ENCODE results near the gene PARD3B. TPM values are rescaled to one million over a fixed set of nuclear protein-coding genes. Genes with fewer than 3 reads are reported as not detected.

Gene PARD3B
- total and polyA plus RNA-seq, 2 of the 4 experiments (the other 2 are of a cell fraction): 3.3 to 15.6 TPM

DNA sequence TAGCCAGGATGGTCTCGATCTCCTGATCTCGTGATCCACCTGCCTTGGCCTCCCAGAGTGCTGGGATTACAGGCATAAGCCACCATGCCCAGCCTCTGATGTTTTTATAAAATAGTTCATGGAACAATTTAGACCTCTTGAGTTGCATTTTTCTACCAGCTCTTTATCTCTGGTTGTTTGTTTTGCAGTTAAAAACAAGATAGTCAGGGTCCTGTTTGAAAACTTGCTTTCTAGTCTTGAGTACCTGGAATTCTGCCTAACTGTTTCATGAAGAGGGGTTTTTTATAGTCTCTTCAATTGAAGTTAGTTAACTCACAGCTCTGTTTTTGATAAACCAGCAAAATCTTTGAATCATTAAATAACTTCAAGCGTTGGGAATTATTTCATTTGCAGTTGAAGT lies 244.8 kb downstream of the PARD3B start:
- TF ChIP-seq MAZ (IDR thresholded peaks at IDR 0.05; ENCODE audit: borderline replicate concordance, low read depth, low read length): no peak
- TF ChIP-seq POLR2A (IDR thresholded peaks at IDR 0.05; ENCODE audit: low read depth, low read length): no peak
- no peak for TF ChIP-seq MAFK (IDR thresholded peaks at IDR 0.05; ENCODE audit: low read depth, low read length)
- TF ChIP-seq SMC3 (IDR thresholded peaks at IDR 0.05; ENCODE audit: low read depth, low read length): no peak
- no peak for TF ChIP-seq MXI1 (IDR thresholded peaks at IDR 0.05; ENCODE audit: borderline replicate concordance, low read depth, low read length)
- TF ChIP-seq BHLHE40 (IDR thresholded peaks at IDR 0.05; ENCODE audit: low read depth, low read length): no peak
- TF ChIP-seq, protein P1, sequence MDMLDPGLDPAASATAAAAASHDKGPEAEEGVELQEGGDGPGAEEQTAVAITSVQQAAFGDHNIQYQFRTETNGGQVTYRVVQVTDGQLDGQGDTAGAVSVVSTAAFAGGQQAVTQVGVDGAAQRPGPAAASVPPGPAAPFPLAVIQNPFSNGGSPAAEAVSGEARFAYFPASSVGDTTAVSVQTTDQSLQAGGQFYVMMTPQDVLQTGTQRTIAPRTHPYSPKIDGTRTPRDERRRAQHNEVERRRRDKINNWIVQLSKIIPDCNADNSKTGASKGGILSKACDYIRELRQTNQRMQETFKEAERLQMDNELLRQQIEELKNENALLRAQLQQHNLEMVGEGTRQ (IDR thresholded peaks at IDR 0.05; ENCODE audit: low read depth, low read length): no peak
- no peak for TF ChIP-seq RCOR1 (IDR thresholded peaks at IDR 0.05; ENCODE audit: insufficient replicate concordance, low read length)
- no peak for TF ChIP-seq NFE2L2 (IDR thresholded peaks at IDR 0.05; ENCODE audit: low read depth, low read length)
- no peak for TF ChIP-seq ELK1 (IDR thresholded peaks at IDR 0.05; ENCODE audit: borderline replicate concordance, low read depth, low read length)
- no peak for TF ChIP-seq CTCF (conservative IDR thresholded peaks at IDR 0.05; ENCODE audit: low read depth, low read length)
- no peak for TF ChIP-seq CHD1 (IDR thresholded peaks at IDR 0.05; ENCODE audit: low read depth, low read length)
- TF ChIP-seq CEBPB (IDR thresholded peaks at IDR 0.05; ENCODE audit: low read depth, low read length): no peak
- TF ChIP-seq RAD21 (IDR thresholded peaks at IDR 0.05; ENCODE audit: low read length): no peak
- TF ChIP-seq RFX5 (IDR thresholded peaks at IDR 0.05; ENCODE audit: low read depth, low read length): no peak
- dilution Hi-C loops (cut with HindIII; ENCODE audit: low sequenced_read_pairs, unreplicated experiment): no loop called here
- no peak overlapping the region for H4K5ac ChIP-seq (ENCODE audit: low read depth, low read length)

More for the DNA sequence above, 244.8 kb downstream of the PARD3B start:
- Histone ChIP-seq H3K9me3 (ENCODE audit: control insufficient read depth, insufficient read depth, low read length) (no peaks in the 10 kb centered on the region), H3K56ac (ENCODE audit: extremely low read depth, insufficient read depth, low read length) (no peak overlapping the region), H2AK9ac (replicated peaks; ENCODE audit: low read depth, low read length, poor library complexity) (no peak overlapping the region), H2BK120ac (ENCODE audit: low read depth, low read length) (no peak overlapping the region), H3K9me1 (ENCODE audit: insufficient read depth, low read length) (peaks cover 5% of the 10 kb centered on the region), H2AK5ac (ENCODE audit: low read depth, low read length) (no peak overlapping the region), H2BK5ac (ENCODE audit: low read depth, low read length, poor library complexity, severe bottlenecking) (no peak overlapping the region), H3K4me1 (ENCODE audit: control insufficient read depth, insufficient read depth, low read length) (peaks cover 5% of the 10 kb centered on the region; the same call in 1 of the 2 replicates), H3K4me3 (ENCODE audit: insufficient read depth, low read depth, low read length) (no peak overlapping the region), H3K79me1 (ENCODE audit: low read depth in 1 of 2, low read length in 2 of 2) (peaks cover 11 to 19% of the 10 kb centered on the region in 2 experiments; a peak in 3 of 4 replicates), H3K18ac (ENCODE audit: low read depth, low read length) (no peak overlapping the region), H3K9ac (ENCODE audit: low read depth, low read length) (no peak overlapping the region), H4K20me1 (ENCODE audit: insufficient read depth, low read length) (no peaks in the 10 kb centered on the region), H3K14ac (replicated peaks; ENCODE audit: low read depth, low read length) (no peak overlapping the region), H2AFZ (replicated peaks; ENCODE audit: low read length, poor library complexity) (no peak overlapping the region), H3K27me3 (ENCODE audit: control insufficient read depth, insufficient read depth, low read length) (no peaks in the 10 kb centered on the region), H3K36me3 (ENCODE audit: control insufficient read depth, insufficient read depth, low read length) (no peaks in the 10 kb centered on the region), H4K91ac (ENCODE audit: insufficient read depth, low read depth, low read length) (no peak overlapping the region), H3K4ac (ENCODE audit: low read depth, low read length) (no peak overlapping the region), H3K23ac (ENCODE audit: low read depth, low read length) (no peak overlapping the region), H3K27ac (ENCODE audit: insufficient read depth, low read length) (no peak overlapping the region), H4K8ac (ENCODE audit: low read depth in 2 of 2, low read length in 2 of 2) (no peak overlapping the region), H2BK15ac (ENCODE audit: low read depth, low read length) (no peak overlapping the region), H3K4me2 (ENCODE audit: low read depth, low read length) (no peak overlapping the region), H2BK20ac (ENCODE audit: low read depth, low read length) (no peak overlapping the region)
- intact Hi-C loops (cut with micrococcal nuclease) (no loop called here), in situ Hi-C loops (cut with MboI; ENCODE audit: low sequenced_read_pairs) (no loop called here)
- DNase-seq: no peak
- ChIA-PET CTCF (no interaction called here), POLR2A (ENCODE audit: unreplicated experiment) (no interaction called here)
- BruUV-seq (replicated peaks): no TSS peak
- no CpG with 5 or more reads among the region's 3 CpGs for WGBS, 2 experiments (ENCODE audit: extremely low coverage in 2 of 2, insufficient read length in 1 of 2)
- ATAC-seq (ENCODE audit: low read depth): no peak
